GM18507 (cell line): ENCODE data around the gene RPS6KA5.

Experiments used
- DNase-seq: peaks from one replicate; pipeline ENCODE4 v3.0.0; 2011; ENCODE audit warnings: low read depth; ENCODE audit not compliant: insufficient read length; ENCODE audit errors: extremely low spot score
- FAIRE-seq: peaks from 2 replicates; lab custom pipeline; 2011; peaks lifted over from hg19 to GRCh38; lab: Jason Lieb, UNC

RPS6KA5 gene

GRCh38 chr14:90820958-90821357 lies 239.5 kb downstream of the RPS6KA5 start:
- DNase-seq, result peak; percentile 37
- peak; percentile 41 for FAIRE-seq

- FAIRE-seq, result no peak
- no peak for DNase-seq
These were observed 240.6 kb downstream of the RPS6KA5 start for GRCh38 chr14:90819734-90820393.

GRCh38 chr14:90818715-90819114 lies 241.7 kb downstream of the RPS6KA5 start:
- DNase-seq, result no peak
- no peak for FAIRE-seq

- DNase-seq, result no peak
- no peak for FAIRE-seq
These were observed 243.6 kb downstream of the RPS6KA5 start for GRCh38 chr14:90816681-90817436.

- peak; percentile 56 for DNase-seq
These were observed 244.4 kb downstream of the RPS6KA5 start, which contains the start of gene TTC7B for GRCh38 chr14:90815822-90816662. TSS of gene TTC7B (minus strand) at chr14:90816430. CDS start at chr14:90816295, 135 bp downstream.

GRCh38 chr14:90815572-90815821 lies 244.9 kb downstream of the RPS6KA5 start:
- no peak for DNase-seq
- no peak for FAIRE-seq

More at GRCh38 chr14:90815822-90816662, 244.4 kb downstream of the RPS6KA5 start, which contains the start of gene TTC7B:
- FAIRE-seq, result no peak

- no peak for DNase-seq
- FAIRE-seq, result no peak
These were observed 245.5 kb downstream of the RPS6KA5 start for GRCh38 chr14:90814806-90815571.

- no peak for FAIRE-seq
- no peak for DNase-seq
These were observed 247.0 kb downstream of the RPS6KA5 start for GRCh38 chr14:90813442-90813841.

- FAIRE-seq (no peak), DNase-seq (no peak)
These were observed 248.3 kb downstream of the RPS6KA5 start for GRCh38 chr14:90812109-90812508.

GRCh38 chr14:90811641-90812040 lies 248.8 kb downstream of the RPS6KA5 start:
- DNase-seq (no peak), FAIRE-seq (no peak)

- FAIRE-seq (no peak), DNase-seq (no peak)
These were observed 249.6 kb downstream of the RPS6KA5 start for GRCh38 chr14:90810806-90811205.

GRCh38 chr14:90809530-90810312 lies 250.7 kb downstream of the RPS6KA5 start:
- DNase-seq (no peak), FAIRE-seq (no peak)

- FAIRE-seq, result no peak
- DNase-seq, result no peak
These were observed 251.5 kb downstream of the RPS6KA5 start for GRCh38 chr14:90808759-90809529.

GRCh38 chr14:90807060-90807459 lies 253.4 kb downstream of the RPS6KA5 start:
- DNase-seq (no peak), FAIRE-seq (no peak)

- DNase-seq, result no peak
- no peak for FAIRE-seq
These were observed 254.5 kb downstream of the RPS6KA5 start for GRCh38 chr14:90805662-90806540.

- no peak for DNase-seq
- no peak for FAIRE-seq
These were observed 255.4 kb downstream of the RPS6KA5 start for GRCh38 chr14:90805084-90805391.

GRCh38 chr14:90804292-90805083 lies 256.0 kb downstream of the RPS6KA5 start:
- DNase-seq (no peak), FAIRE-seq (no peak)
